ENCODE measurements around the gene MACROD2.
"Not testable (repeated sequence)": the region's sequence is repeated elsewhere in the genome, so short reads cannot be mapped to it uniquely, and the experiment has no call there.

Gene MACROD2

GRCh38 chr20:15759594-15759993, 1764.3 kb downstream of the MACROD2 start:
- no peak for DNase-seq (ENCODE audit: low spot score)

GRCh38 chr20:15760001-15760621, 1764.8 kb downstream of the MACROD2 start:
- no peak for DNase-seq (ENCODE audit: low spot score)

- no peak for DNase-seq (ENCODE audit: low spot score)
Measured at GRCh38 chr20:15763366-15763765, 1768.0 kb downstream of the MACROD2 start.

- DNase-seq (ENCODE audit: low spot score): no peak
Measured at GRCh38 chr20:15767586-15767985, 1772.3 kb downstream of the MACROD2 start.

GRCh38 chr20:15767999-15768741, 1772.9 kb downstream of the MACROD2 start:
- DNase-seq (ENCODE audit: low spot score): no peak

- no peak for DNase-seq (ENCODE audit: low spot score)
Measured at GRCh38 chr20:15772826-15773225, 1777.5 kb downstream of the MACROD2 start.

- DNase-seq (ENCODE audit: low spot score): no peak
Measured at GRCh38 chr20:15774926-15775325, 1779.6 kb downstream of the MACROD2 start.

GRCh38 chr20:15776770-15777466, 1781.6 kb downstream of the MACROD2 start:
- no peak for DNase-seq (ENCODE audit: low spot score)

- no peak for DNase-seq (ENCODE audit: low spot score)
Measured at GRCh38 chr20:15784020-15784419, 1788.7 kb downstream of the MACROD2 start.

- DNase-seq (ENCODE audit: low spot score): no peak
Measured at GRCh38 chr20:15789079-15789478, 1793.8 kb downstream of the MACROD2 start.

- no peak for DNase-seq (ENCODE audit: low spot score)
Measured at GRCh38 chr20:15792855-15793254, 1797.5 kb downstream of the MACROD2 start.

- DNase-seq (ENCODE audit: low spot score): no peak
Measured at GRCh38 chr20:15794409-15794808, 1799.1 kb downstream of the MACROD2 start.

GRCh38 chr20:15795305-15796019, 1800.1 kb downstream of the MACROD2 start:
- DNase-seq (ENCODE audit: low spot score): no peak

- DNase-seq (ENCODE audit: low spot score): no peak
Measured at GRCh38 chr20:15799871-15800270, 1804.6 kb downstream of the MACROD2 start.

- DNase-seq (ENCODE audit: low spot score): no peak
Measured at GRCh38 chr20:15802020-15802419, 1806.7 kb downstream of the MACROD2 start.

- DNase-seq (ENCODE audit: low spot score): no peak
Measured at GRCh38 chr20:15805154-15805553, 1809.8 kb downstream of the MACROD2 start.

GRCh38 chr20:15806105-15806504, 1810.8 kb downstream of the MACROD2 start:
- DNase-seq (ENCODE audit: low spot score): no peak

- DNase-seq (ENCODE audit: low spot score): no peak
Measured at GRCh38 chr20:15807271-15807670, 1812.0 kb downstream of the MACROD2 start.

GRCh38 chr20:15807771-15808170, 1812.5 kb downstream of the MACROD2 start:
- DNase-seq (ENCODE audit: low spot score): not testable (repeated sequence)

GRCh38 chr20:15811951-15812350, 1816.6 kb downstream of the MACROD2 start:
- no peak for DNase-seq (ENCODE audit: low spot score)

GRCh38 chr20:15812696-15813095, 1817.4 kb downstream of the MACROD2 start:
- no peak for DNase-seq (ENCODE audit: low spot score)

- DNase-seq (ENCODE audit: low spot score): no peak
Measured at GRCh38 chr20:15814360-15814759, 1819.0 kb downstream of the MACROD2 start.

All from kidney capillary endothelial cell (primary cell).